ENCODE measurements around the gene STPG4.

DNA sequence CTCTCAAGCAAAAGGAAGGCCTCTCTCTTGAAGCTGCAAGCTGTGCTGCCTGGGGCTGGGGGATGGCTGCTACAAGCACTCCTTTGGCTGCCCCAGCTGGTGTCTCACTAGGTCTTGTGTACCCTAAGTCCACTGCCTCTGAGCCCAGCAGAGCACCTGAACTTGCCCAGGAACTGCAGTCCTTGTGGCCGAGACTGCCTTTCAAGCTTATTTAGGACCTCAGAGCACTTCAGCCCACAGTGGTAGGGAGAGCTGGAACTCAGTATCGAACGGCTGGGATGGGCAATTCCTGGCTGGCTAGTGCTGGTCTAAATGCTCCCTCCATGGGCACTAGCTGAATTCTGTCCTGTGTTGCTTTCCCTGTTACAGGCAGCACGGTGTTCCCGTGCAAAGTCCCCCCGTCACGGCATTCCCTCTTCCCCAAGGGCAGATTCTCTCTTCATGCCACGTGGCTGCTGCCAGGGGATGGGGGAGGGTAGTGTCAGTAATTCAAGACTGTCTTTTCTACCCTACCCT, 25.9 kb downstream of the STPG4 start:
- TF ChIP-seq, protein P1, sequence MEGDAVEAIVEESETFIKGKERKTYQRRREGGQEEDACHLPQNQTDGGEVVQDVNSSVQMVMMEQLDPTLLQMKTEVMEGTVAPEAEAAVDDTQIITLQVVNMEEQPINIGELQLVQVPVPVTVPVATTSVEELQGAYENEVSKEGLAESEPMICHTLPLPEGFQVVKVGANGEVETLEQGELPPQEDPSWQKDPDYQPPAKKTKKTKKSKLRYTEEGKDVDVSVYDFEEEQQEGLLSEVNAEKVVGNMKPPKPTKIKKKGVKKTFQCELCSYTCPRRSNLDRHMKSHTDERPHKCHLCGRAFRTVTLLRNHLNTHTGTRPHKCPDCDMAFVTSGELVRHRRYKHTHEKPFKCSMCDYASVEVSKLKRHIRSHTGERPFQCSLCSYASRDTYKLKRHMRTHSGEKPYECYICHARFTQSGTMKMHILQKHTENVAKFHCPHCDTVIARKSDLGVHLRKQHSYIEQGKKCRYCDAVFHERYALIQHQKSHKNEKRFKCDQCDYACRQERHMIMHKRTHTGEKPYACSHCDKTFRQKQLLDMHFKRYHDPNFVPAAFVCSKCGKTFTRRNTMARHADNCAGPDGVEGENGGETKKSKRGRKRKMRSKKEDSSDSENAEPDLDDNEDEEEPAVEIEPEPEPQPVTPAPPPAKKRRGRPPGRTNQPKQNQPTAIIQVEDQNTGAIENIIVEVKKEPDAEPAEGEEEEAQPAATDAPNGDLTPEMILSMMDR (IDR thresholded peaks at IDR 0.05), result no peak
- no peak for TF ChIP-seq POLR2A (IDR thresholded peaks at IDR 0.05)

All from thyroid gland (tissue), 4 donors.